ENCODE measurements around the gene PTER. TPM values are rescaled to one million over a fixed set of nuclear protein-coding genes. Genes with fewer than 3 reads are reported as not detected.

The PTER gene
- total and polyA plus RNA-seq, 2 of the 4 experiments (the other 2 are of a cell fraction), result 1.9 to 5.0 TPM

- ATAC-seq (ENCODE audit: low read depth) (no peak), DNase-seq (no peak)
- Histone ChIP-seq H3K4ac (ENCODE audit: low read depth, low read length) (no peak overlapping the region), H3K27ac (ENCODE audit: insufficient read depth, low read length) (no peak overlapping the region), H3K79me1 (ENCODE audit: low read depth in 1 of 2, low read length in 2 of 2) (no peaks in the 10 kb centered on the region), H3K36me3 (ENCODE audit: control insufficient read depth, insufficient read depth, low read length) (no peaks in the 10 kb centered on the region), H3K14ac (replicated peaks; ENCODE audit: low read depth, low read length) (no peak overlapping the region), H3K9me3 (ENCODE audit: control insufficient read depth, insufficient read depth, low read length) (no peaks in the 10 kb centered on the region), H2BK15ac (ENCODE audit: low read depth, low read length) (no peak overlapping the region), H4K20me1 (ENCODE audit: insufficient read depth, low read length) (no peaks in the 10 kb centered on the region), H3K18ac (ENCODE audit: low read depth, low read length) (no peak overlapping the region), H3K4me3 (ENCODE audit: insufficient read depth, low read depth, low read length) (no peak overlapping the region), H3K4me2 (ENCODE audit: low read depth, low read length) (no peak overlapping the region), H2BK5ac (ENCODE audit: low read depth, low read length, poor library complexity, severe bottlenecking) (no peak overlapping the region), H3K4me1 (ENCODE audit: control insufficient read depth, insufficient read depth, low read length) (no peaks in the 10 kb centered on the region), H2AK9ac (replicated peaks; ENCODE audit: low read depth, low read length, poor library complexity) (no peak overlapping the region), H3K9me1 (ENCODE audit: insufficient read depth, low read length) (no peaks in the 10 kb centered on the region), H2BK120ac (ENCODE audit: low read depth, low read length) (no peak overlapping the region), H2AFZ (replicated peaks; ENCODE audit: low read length, poor library complexity) (no peak overlapping the region), H3K27me3 (ENCODE audit: control insufficient read depth, insufficient read depth, low read length) (no peaks in the 10 kb centered on the region), H4K91ac (ENCODE audit: insufficient read depth, low read depth, low read length) (no peak overlapping the region), H3K23ac (ENCODE audit: low read depth, low read length) (no peak overlapping the region), H2AK5ac (ENCODE audit: low read depth, low read length) (no peak overlapping the region), H3K9ac (ENCODE audit: low read depth, low read length) (no peak overlapping the region), H4K8ac (ENCODE audit: low read depth in 2 of 2, low read length in 2 of 2) (no peak overlapping the region), H3K56ac (ENCODE audit: extremely low read depth, insufficient read depth, low read length) (no peak overlapping the region), H4K5ac (ENCODE audit: low read depth, low read length) (no peak overlapping the region), H2BK20ac (ENCODE audit: low read depth, low read length) (no peak overlapping the region)
- WGBS, 2 experiments (ENCODE audit: extremely low coverage in 2 of 2, insufficient read length in 1 of 2), result 86% methylated on average over 2 of the region's 9 CpGs; no CpG with 5 or more reads in 1 of the 2 experiments
- dilution Hi-C loops (cut with HindIII; ENCODE audit: low sequenced_read_pairs, unreplicated experiment) (no loop called here), in situ Hi-C loops (cut with MboI; ENCODE audit: low sequenced_read_pairs) (no loop called here), intact Hi-C loops (cut with micrococcal nuclease) (no loop called here)
- BruUV-seq (replicated peaks), result no TSS peak
- ChIA-PET POLR2A (ENCODE audit: unreplicated experiment) (no interaction called here), CTCF (no interaction called here)
- no peak for TF ChIP-seq RCOR1 (IDR thresholded peaks at IDR 0.05; ENCODE audit: insufficient replicate concordance, low read length)
- no peak for TF ChIP-seq CHD1 (IDR thresholded peaks at IDR 0.05; ENCODE audit: low read depth, low read length)
- no peak for TF ChIP-seq MXI1 (IDR thresholded peaks at IDR 0.05; ENCODE audit: borderline replicate concordance, low read depth, low read length)
- TF ChIP-seq, protein P1, sequence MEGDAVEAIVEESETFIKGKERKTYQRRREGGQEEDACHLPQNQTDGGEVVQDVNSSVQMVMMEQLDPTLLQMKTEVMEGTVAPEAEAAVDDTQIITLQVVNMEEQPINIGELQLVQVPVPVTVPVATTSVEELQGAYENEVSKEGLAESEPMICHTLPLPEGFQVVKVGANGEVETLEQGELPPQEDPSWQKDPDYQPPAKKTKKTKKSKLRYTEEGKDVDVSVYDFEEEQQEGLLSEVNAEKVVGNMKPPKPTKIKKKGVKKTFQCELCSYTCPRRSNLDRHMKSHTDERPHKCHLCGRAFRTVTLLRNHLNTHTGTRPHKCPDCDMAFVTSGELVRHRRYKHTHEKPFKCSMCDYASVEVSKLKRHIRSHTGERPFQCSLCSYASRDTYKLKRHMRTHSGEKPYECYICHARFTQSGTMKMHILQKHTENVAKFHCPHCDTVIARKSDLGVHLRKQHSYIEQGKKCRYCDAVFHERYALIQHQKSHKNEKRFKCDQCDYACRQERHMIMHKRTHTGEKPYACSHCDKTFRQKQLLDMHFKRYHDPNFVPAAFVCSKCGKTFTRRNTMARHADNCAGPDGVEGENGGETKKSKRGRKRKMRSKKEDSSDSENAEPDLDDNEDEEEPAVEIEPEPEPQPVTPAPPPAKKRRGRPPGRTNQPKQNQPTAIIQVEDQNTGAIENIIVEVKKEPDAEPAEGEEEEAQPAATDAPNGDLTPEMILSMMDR (conservative IDR thresholded peaks at IDR 0.05; ENCODE audit: low read depth, low read length), result no peak
- TF ChIP-seq RFX5 (IDR thresholded peaks at IDR 0.05; ENCODE audit: low read depth, low read length), result no peak
- no peak for TF ChIP-seq POLR2A (IDR thresholded peaks at IDR 0.05; ENCODE audit: low read depth, low read length)
- no peak for TF ChIP-seq NFE2L2 (IDR thresholded peaks at IDR 0.05; ENCODE audit: low read depth, low read length)
These were observed 74.0 kb downstream of the PTER start for GRCh38 chr10:16510843-16511242.
